HG03175 (cell line): ENCODE data around the gene MRPS23.

Experiments used
- ATAC-seq: cut with Tn5 transposase; IDR thresholded peaks from one replicate; pipeline ENCODE4 v1.9.1; 2021; ENCODE audit warnings: mild to moderate bottlenecking, moderate library complexity; ENCODE audit not compliant: unreplicated experiment

MRPS23 gene

DNA sequence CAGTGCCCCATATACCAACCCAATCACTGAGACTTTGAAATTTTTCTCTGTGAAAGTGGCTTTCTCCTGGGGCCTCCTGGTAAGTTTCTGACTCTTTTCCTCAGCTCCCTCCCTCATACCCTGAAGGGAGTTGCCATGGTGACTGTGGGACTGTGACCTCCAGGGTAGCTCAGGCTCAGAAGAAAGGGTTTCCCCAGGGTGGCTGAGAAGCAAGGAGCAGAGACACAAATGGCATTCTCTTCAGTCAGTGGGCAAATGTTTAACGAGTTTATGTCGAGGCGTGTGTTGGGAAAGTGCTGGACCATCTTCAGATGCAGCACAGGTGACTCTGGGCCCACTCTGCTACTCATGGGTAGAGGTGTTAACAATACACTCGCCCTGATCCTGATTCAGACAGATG lies 46.8 kb downstream of the MRPS23 start:
- no peak for ATAC-seq

DNA sequence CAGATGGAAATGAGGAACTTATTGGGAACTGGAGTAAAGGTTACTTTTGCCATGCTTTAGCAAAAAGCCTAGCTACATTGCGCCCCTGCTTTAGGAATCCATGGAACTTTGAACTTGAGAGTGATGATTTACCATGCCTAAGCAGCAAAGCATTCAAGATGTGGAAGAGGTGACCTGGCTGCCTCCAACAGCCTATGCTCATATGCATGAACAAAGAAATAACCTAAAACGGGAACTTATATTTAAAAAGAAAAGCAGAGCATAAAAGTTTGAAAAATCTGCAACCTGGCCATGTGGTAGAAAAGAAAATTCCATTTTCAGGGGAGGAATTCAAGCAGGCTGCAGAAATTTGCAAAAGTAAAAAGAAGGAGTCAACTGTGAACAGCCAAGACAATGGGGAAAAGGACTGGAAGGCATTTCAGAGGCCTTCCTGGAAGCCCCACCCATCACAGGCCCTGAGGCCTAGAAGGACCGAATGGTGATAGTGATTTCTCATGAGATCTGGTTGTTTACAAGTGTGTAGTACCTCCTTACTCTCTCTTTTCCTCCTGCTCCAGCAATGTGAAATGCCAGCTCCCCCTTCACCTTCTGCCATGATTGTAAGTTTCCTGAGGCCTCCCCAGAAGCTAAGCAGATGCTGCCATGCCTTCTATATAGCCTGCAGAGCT lies 48.7 kb downstream of the MRPS23 start:
- no peak for ATAC-seq

DNA sequence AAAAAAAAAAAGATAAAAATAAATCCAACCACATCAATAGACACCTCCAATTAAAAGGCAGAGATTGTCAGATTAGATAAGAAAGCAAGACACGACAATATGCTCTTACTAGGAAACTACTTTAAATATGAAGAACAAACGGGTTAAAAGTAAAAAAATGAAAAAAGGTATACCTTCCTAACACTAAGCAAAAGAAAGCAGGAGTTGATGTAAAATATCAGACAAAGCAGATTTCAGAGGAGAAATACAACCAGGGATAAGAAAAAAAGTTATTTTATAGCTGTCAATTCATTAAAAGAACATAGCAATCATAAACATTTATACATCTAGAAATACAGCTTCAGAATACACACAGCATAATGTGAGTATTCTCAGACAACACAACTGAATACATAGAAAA lies 55.0 kb downstream of the MRPS23 start:
- ATAC-seq = no peak

DNA sequence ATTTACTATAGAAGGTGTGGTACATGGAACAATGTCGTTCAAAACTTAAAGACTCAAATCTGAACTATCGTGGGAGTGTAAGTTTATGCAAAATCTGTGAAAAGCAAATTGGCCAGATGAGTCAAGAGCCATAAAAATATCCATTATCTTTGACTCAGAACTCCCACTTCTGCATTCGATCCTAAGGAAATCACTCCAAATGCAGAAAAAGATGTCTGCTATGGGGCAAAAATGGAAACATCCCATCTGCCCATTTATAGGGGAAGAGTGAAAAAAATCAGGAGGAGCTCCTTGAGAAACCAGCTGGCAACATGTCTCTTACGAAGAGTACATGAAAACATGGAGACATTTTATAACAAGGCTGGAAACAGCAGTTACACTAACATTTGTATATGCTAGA lies 61.1 kb downstream of the MRPS23 start:
- ATAC-seq = no peak

DNA sequence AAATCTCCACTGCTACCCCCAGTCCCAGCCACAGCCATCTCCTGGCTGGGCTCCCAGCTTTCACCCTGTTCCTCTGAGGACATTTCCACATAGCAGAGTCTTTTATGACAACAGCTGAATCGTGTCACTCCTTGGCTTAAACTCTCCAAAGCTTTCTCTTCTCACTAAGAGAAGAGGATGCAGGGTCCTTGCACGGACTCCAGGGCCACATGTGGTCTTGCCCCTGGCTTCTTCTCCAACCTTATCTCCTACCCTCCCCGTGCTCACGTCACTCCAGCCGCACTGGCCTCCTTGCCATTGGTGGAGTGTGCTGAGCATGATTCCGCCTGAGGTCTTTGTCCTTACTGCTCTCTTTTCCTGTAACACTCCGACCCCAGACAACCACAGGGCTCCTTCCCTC lies 64.8 kb downstream of the MRPS23 start:
- no peak for ATAC-seq
